ENCODE data around the gene CXCL16.
"Not testable (repeated sequence)": the region's sequence is repeated elsewhere in the genome, so short reads cannot be mapped to it uniquely, and the experiment has no call there.

The CXCL16 gene

GRCh38 chr17:4690745-4691144 is 49.0 kb downstream of the CXCL16 start:
- peaks cover 69% of the 10 kb centered on the region for H3K36me3 ChIP-seq (ENCODE audit: insufficient read depth, low read length)

DNA sequence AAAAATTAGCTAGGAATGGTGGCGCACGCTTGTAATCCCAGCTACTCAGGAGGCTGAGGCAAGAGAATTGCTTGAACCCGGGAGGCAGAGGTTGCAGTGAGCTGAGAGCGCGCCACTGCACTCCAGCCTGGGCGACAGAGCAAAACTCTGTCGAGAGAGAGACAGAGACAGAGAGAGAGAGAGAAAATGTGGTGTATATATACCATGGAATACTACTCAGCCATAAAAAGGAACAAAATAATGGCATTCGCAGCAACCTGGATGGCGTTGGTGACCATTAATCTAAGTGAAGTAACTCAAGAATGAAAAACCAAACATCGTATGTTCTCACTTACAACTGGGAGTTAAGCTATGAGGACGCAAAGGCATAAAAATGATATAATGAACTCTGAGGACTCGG is 49.9 kb downstream of the CXCL16 start:
- not testable (repeated sequence) for H3K9me3 ChIP-seq (ENCODE audit: low read length); H4K20me1 ChIP-seq (ENCODE audit: insufficient read depth, low read length); H3K4me1 ChIP-seq (ENCODE audit: insufficient read depth, low read length, severe bottlenecking); H3K27me3 ChIP-seq (ENCODE audit: insufficient read depth, low read length); H3K27ac ChIP-seq (ENCODE audit: low read depth, low read length, poor library complexity, severe bottlenecking); H3K4me3 ChIP-seq (ENCODE audit: low read depth, low read length, poor library complexity, severe bottlenecking); H3F3A ChIP-seq (ENCODE audit: insufficient read depth, low read length); H3K4me2 ChIP-seq (ENCODE audit: low read length); H3K9me2 ChIP-seq (ENCODE audit: low read depth, low read length); H3K9ac ChIP-seq (ENCODE audit: low read length); H2AFZ ChIP-seq (ENCODE audit: low read length)
- Histone ChIP-seq H3K79me2 (ENCODE audit: insufficient read depth, low read length) (peaks cover 33% of the 10 kb centered on the region), H3K36me3 (ENCODE audit: insufficient read depth, low read length) (peaks cover 74% of the 10 kb centered on the region)

More at GRCh38 chr17:4690745-4691144, 49.0 kb downstream of the CXCL16 start:
- Histone ChIP-seq H3K4me2 (ENCODE audit: low read length) (no peak overlapping the region), H3K27me3 (ENCODE audit: insufficient read depth, low read length) (no peaks in the 10 kb centered on the region), H3K9me3 (ENCODE audit: low read length) (no peaks in the 10 kb centered on the region), H3K79me2 (ENCODE audit: insufficient read depth, low read length) (peaks cover 40% of the 10 kb centered on the region), H4K20me1 (ENCODE audit: insufficient read depth, low read length) (no peaks in the 10 kb centered on the region), H3K4me3 (ENCODE audit: low read depth, low read length, poor library complexity, severe bottlenecking) (no peak overlapping the region), H3K9ac (ENCODE audit: low read length) (no peak overlapping the region), H3K4me1 (ENCODE audit: insufficient read depth, low read length, severe bottlenecking) (no peaks in the 10 kb centered on the region), H2AFZ (ENCODE audit: low read length) (no peak overlapping the region), H3K27ac (ENCODE audit: low read depth, low read length, poor library complexity, severe bottlenecking) (no peak overlapping the region), H3K9me2 (ENCODE audit: low read depth, low read length) (no peaks in the 10 kb centered on the region), H3F3A (ENCODE audit: insufficient read depth, low read length) (no peaks in the 10 kb centered on the region)
- no peak for TF ChIP-seq EZH2 (IDR thresholded peaks at IDR 0.05; ENCODE audit: borderline replicate concordance, low read length)
- no peak for TF ChIP-seq CTCF (IDR thresholded peaks at IDR 0.05; ENCODE audit: low read length)

GRCh38 chr17:4683739-4684138 is 56.0 kb downstream of the CXCL16 start:
- H3K4me2 ChIP-seq (ENCODE audit: low read length); H2AFZ ChIP-seq (ENCODE audit: low read length); H3K9me3 ChIP-seq (ENCODE audit: low read length); H3K9ac ChIP-seq (ENCODE audit: low read length); H3K4me3 ChIP-seq (ENCODE audit: low read depth, low read length, poor library complexity, severe bottlenecking); H3K27ac ChIP-seq (ENCODE audit: low read depth, low read length, poor library complexity, severe bottlenecking); H4K20me1 ChIP-seq (ENCODE audit: insufficient read depth, low read length); H3K27me3 ChIP-seq (ENCODE audit: insufficient read depth, low read length); H3K4me1 ChIP-seq (ENCODE audit: insufficient read depth, low read length, severe bottlenecking); H3K9me2 ChIP-seq (ENCODE audit: low read depth, low read length); H3F3A ChIP-seq (ENCODE audit: insufficient read depth, low read length): not testable (repeated sequence)
- H3K79me2 ChIP-seq (ENCODE audit: insufficient read depth, low read length) = 0 out of 2 replicates have a peak, but pooled peaks cover 11% of the 10 kb centered on the region
- H3K36me3 ChIP-seq (ENCODE audit: insufficient read depth, low read length) = peaks cover 89% of the 10 kb centered on the region

Measured in OCI-LY1 (cell line).